Ramos (cell line): ENCODE data around the gene RAET1L.
"Not testable (repeated sequence)": the region's sequence is repeated elsewhere in the genome, so short reads cannot be mapped to it uniquely, and the experiment has no call there.

ENCODE experiments used
- in situ Hi-C: fragments of 300-500 bp; cut with MboI; formaldehyde crosslinking; loops from one replicate; pipeline ENCODE4 v1.14.3; 2022; ENCODE audit warnings: low sequenced_read_pairs; ENCODE audit not compliant: unreplicated experiment

Gene RAET1L

DNA sequence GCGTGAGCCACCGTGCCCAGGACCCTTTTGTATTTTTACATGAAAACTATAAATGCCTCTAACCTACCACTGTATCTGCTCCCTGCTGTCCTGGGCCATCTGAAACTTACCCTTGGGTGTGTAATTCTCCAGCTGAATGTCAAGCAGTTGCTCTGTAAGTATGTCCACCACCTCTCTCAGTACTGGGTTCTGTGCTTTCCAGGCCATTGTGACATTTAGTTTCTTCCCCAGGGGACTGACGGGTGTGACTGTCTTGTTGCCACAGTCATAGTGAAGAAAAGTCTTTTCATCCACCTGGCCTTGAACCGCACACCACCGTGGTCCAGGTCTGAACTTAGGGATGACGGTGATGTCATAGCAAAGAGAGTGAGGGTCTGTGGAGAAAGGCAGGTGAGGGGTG lies 3.5 kb downstream of the RAET1L start:
- in situ Hi-C loops: not testable (repeated sequence)

DNA sequence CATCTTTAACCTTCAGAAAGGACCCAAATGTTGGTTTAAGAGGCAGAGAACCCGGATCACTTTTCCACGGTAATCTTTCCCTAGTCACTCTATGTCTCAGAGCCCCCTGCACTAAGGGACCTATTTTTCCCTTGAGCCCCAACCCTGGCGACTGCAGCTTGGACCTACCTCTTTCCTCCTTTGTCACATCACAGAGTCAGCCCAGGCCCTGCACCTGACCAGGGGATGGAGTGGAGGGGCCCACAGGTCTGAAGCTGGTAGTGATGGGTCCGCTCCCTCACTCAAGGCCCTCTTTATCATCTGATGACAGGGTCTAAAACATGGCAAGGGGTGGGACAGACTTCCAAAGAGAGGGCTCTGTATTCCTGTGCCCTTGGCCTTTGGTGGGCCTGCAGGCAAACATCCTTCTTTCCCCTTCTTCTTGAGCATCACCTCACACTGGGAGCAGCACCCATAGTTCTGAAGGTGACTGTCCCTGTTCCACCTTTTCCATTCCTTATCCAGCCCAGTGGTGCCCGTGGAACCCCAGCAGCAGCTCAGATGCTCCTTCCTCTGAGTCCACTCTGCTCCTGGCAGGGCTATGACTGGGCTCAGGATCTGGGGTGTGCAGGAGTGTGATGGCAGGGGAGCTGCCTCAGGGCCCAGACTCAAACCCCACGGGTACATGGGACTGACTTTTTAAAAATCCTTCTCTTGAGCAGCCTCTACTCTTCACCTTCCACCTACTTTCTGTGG lies 6.3 kb downstream of the RAET1L start:
- in situ Hi-C loops: no loop called here

DNA sequence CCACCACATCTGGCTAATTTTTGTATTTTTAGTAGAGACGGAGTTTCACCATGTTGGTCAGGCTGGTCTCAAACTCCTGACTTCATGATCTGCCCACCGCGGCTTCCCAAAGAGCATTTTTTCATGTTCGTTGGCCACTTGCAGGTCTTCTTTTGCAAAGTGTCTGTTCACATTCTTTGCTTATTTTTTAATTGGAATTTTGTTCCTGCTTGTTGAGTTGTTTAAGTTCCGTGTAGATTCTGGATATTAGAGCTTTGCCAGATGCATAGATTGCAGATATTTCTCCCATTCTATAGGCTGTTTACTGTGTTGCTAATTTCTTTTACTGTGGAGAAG lies 8.2 kb downstream of the RAET1L start:
- in situ Hi-C loops: not testable (repeated sequence)

DNA sequence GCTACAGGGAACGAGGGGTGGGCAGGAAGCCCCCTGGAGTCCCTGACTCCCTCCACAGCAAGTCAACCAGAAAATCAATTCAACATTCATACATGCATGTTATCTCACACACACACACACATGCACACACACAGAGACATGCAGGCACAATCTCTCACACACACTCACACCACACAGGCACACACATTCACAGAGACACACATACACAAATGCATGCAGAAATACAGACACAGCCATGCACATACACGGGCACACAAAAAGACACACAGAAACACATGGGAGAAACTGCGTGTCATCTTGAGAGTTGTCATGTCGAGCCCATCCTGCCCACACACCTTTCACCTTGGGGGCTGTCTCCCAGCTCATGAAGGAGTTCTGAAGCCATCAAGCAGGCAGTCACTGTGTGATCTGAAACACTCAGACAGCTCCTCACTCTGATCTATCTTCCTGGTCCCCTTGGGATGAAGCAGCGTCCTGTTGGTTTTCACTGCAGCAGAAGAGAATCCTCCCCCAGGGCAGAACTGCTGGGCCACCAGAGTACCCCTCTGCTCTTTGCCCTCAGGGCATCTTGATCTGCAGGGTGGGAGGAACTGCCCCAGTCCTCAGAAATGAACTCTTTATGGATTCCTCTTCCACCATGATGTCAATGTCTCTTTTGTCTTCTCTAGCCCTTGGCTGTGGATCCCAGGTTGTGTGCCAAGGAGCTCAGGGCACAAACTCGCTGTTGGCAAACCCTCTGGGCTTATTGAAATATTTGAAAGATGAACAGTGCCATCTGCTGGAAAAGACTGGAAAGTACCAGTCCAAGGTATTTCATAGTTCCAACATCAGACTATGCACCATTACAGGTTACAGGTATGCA lies 8.8 kb downstream of the RAET1L start:
- in situ Hi-C loops: no loop called here

DNA sequence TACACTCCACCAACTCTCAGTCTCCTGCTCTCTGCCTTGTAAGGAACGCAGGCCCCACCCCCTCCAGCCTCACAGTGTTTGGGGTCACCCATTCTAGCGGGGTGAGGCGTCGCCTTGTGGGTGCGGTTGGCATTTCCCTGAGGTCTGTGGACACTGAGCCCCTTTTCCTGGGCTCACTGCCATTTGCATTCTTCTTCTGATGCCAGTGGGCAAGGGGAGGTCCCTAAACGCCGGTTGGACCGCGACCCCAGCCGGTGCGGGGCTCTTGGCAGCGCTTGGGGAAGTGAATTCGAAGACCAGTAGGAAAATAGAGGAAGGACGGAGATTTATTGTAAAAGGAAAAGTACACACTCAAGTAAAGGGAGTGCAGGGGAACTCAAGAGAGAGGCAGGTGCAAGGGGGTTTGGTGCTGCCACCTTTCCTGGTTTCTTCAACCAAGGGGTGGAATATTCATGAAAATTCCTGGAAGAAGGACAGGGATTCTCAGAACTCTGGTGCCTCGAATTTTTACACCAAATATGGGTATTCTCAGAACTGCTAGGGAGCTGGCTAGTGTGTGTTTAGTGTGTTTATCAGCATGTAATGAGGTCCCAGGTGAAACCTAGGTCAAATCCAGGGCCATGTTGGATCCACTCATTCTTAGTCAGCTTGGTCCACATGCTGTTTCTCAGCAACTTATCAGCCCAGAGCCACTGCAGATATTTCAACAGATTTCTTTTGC lies 9.9 kb downstream of the RAET1L start:
- in situ Hi-C loops: not testable (repeated sequence)

DNA sequence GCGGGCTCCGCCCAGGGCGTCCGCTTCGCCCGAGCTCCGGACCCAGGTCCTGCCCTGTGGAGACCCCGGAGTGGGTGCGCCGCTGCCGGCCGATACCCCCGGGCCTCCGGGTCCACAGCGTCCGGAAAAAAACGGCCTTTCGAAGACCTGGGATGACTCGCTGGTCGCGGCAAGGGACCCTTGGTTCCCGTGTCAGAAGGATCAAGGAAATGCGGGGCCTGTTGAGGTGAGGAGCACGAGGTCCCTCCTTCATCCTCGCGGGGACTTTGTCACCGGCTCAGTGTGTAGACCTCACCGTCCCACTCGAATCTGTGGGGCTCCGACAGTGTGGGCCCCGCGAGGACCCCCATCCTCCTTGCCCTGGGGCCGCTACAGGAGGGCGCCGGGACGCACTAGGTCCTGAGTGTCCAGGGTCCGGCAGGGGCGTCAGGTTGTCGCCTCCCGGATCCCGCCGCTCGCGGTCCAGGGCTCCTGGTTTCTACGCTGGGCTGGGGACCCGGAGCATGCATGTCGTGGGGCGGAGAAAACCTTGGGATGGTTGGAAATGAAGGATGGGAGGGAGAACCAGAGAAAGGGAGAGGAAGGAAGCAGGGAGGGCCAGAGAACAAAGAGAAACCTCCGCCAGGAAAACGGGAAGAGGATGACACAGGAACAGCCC lies 10.6 kb downstream of the RAET1L start:
- in situ Hi-C loops: not testable (repeated sequence)

DNA sequence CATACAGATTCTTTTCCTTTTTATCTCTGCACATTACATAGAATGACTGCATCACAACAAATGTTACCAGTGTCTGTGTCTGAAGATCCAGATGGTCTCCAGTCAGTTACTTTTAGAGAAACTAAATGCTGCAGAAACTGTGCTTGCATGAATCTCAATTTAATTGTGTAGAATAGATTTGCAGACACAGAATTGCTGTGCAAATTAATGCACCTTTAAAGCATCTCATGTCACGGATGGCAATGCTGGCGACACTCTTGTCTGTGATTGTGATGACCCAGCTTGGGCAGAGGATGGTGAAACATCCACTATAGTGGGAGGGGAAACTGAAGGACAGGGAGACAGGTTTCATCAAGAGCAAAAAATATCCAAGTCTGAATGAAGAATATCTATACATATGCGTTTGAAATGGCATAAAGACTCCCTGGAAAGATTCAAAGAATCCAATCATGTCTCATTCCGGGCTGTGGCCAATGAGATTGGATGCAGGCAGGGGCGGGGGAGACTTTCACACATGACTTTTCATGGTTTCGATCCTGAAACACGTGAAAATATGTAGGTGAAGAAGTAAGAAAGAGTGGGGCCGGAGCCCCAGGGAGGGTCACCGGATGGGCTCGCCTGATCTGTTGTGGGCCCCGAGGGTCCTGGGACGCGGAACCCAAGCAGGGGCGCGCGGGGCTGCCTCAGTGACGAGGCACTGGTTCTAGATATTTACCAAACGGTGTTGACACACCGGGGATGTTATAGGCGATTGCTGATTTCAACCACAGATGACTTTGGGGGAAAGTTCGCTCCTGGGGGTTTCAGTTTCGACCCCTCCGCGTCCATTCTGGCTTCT lies 11.3 kb downstream of the RAET1L start:
- in situ Hi-C loops: not testable (repeated sequence)

DNA sequence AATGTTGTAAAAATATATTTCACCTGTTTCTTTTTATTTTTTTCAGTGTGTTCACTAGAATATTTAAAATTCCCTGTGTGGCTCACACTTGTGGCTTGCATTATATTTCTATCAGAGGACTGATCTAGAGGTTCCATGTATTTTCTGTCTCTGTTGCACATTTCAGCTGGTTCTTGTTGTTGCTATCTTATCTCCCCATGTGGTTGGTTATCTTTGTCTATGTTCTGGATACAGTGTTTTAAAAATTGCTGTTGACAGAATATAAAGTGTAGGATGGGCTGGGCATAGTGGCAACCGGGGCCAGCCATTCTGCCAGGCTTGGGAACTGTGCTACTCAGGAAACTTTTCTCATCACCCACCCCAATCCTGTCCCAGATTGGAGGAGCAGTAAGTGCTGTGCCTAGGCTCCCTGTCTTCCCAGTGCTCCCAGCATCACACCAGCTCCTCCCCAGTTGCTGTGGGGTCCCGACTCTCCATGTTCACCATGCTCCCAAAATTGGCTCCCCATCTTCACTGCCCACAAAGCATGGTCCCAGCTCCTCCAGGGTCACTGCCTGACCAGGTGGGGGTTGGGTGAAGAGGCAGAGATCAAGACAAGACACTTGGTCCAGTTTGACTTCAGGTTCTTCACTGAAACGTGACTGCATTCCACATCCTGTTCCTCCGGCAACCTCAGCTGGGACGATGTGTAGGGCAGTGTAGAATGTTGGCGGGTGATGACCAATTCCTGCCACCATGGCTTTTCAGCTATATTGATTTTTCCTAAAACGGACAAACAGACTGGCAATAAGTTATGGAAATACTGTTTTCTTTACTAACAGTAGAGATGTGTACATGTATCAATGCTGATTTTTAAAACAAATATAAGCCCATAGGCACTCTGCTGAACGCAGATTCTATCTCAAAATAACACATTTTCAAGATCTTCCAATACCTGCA lies 12.2 kb downstream of the RAET1L start:
- in situ Hi-C loops: not testable (repeated sequence)

DNA sequence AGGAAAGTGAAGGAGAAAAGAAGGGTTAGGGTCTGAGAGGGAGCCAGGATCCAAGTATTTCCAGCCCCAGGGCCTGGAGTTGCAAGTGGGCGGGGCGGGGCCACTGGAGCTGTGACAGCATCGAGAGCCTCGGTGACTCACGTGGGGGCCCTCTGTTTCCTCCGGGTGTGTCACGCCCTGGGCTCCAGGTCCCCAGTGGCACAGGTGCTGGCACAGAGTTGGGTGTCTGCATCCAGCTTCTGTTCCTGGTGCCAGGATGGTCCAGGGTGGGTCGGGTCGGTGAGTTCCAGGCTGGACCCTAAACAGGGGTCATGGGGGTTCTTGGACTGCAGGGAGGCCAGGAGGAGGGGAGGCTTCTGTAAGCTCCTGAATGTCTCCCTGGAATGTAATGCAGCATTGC lies 16.7 kb downstream of the RAET1L start:
- in situ Hi-C loops: loop anchor here (5.0 to 10.0 kb wide), 2 partner anchors 66 to 164 kb away; partner anchors contain the start of gene ULBP2

DNA sequence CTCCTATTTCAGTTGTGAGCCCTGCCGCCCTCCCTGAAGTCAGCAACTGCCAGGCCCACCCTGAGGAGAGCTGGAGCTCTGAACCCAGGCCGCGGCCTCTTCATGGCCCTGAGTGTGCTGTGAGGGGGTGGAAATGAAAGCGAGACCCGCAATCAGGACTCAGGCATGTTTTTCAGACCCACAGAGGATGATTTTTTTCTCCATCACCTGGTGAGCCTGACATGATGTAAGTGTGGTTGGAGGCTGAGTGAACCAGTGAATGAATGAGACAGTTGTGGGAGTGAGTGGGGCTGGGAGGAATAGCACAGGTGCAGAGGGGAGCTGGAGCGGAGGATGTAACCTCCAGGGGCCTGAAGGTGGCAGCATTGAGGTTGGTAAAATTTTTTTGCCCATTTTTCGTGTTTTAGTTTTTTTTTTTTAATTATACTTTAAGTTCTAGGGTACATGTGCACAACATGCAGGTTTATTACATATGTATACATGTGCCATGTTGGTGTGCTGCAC lies 18.3 kb downstream of the RAET1L start:
- in situ Hi-C loops: loop anchor here (5.0 to 10.0 kb wide), 2 partner anchors 65 to 162 kb away; partner anchors contain the start of gene ULBP2

DNA sequence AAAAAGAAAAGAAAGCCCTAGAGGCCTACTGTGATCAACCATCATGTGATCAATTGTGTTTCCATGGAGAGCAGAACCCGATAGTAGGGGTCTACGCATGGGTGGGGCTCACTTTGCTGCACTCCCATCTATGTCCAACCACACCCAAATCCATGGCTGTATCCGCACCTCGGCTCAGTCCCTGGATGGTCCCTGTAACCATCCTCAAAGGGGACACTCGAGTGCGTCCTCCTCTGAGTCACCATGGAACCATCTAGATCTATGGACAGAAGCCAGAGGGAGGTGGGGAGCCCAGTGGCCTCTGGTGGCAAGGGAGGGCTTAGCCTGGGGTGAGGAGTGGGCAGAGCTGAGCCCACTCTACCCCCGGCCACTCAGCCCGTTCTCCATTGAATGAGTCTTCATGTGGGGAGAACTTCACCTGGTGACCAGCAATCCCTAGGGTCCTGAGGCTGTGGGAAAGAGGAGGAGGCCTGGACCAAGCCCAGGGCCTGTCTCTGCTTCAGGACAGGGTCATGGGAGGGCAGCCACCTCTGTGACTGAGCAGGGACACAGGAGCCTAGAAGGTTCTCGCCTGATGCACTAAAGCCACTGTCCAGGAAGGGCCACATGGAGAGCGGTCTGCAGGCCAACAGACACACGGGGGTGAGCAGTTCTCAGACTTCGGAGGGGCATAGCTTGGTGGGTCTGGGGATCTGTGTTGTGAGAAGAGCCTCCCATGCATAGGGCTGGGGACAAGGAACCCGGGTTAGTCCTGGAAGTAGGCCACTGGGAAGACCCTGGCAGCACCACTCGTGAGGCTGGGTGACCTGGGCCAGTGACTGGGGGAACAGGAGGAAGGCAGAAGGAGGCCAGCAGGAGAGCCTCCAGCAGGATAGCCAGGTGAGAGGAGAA lies 19.3 kb downstream of the RAET1L start:
- in situ Hi-C loops: loop anchor here (5.0 to 10.0 kb wide), 2 partner anchors 64 to 161 kb away; partner anchors contain the start of gene ULBP2

DNA sequence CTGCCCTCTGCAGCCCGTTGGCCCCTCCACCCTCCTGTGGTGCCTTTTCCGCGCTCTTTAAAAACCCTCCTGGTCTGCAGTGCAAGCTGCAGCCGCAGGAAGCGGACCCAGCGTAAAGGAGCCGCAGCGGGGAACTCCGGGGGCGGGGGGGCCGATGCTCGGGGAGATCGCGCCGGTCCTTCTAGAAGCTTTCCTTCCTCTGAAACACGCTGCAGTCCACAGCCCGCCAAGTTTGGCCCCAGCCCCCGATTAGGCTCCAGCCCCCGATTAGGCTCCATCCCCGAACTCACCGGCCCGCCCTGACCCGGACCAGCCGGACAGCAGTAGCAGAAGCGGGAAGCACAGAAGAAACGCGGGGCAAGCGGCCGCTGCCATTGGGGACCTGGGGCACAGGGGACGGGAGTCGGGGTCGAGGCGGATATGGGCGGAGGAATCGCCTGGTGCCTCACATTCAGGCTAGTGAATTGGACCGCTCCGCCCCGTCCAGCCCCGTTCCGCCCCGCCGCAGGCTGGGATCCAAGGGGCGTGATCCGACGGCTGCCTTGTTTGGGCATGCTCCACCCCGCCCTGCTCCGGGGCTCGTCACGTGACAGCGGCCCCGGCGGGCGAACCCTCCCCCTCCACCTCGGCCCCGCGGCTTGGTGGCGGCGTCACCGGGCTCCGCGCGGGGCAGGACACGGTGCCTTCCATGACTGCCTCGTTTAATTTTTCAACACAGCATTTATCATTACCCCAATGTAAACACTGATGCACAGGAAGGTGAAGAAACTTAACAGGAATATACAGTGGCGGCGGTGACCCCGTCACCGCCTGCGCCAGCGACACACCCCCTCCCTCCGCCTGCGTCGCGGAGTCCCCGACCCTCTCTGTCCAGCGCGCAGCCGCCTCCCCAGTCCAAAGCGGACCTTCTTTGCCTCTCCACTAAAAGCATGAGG lies 20.3 kb downstream of the RAET1L start:
- in situ Hi-C loops: loop anchor here (5.0 to 10.0 kb wide), 2 partner anchors 63 to 160 kb away; partner anchors contain the start of gene ULBP2

DNA sequence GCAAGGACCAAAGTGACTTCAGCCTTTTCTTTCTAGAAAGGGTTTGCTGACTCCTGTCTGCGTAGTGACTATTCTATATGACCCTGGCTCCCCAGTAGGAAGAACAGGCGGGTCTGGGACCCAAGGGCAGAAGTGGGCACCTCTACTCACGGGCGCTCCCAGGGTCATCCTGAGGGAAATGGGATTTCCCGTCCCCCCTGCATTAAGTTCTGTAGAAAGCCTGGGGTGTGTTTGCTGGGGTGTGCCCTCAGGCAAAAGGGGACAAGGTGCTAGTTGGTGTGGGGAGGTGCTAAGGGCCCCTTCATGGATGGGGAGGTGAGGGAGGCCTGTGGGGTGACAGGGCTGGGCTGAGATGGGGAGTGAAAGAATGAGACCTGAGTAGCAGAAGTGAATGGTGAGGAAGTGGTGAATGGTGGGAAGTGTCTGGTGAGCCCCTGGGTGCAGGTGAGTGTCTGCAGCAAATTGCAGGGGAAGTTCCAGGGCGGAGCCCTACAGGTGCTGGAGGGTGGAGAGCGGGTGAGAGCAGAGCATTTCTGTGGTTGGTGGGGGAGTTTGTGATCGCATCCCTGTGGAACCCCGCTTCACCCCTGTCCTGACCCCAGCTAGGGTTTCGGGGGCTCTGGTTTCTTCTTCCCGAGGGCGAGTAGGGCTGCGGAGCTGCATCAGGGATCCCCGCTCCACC lies 21.1 kb downstream of the RAET1L start:
- in situ Hi-C loops: loop anchor here (10.0 kb wide), 1 partner anchor 159 kb away; no protein-coding TSS in a partner anchor

DNA sequence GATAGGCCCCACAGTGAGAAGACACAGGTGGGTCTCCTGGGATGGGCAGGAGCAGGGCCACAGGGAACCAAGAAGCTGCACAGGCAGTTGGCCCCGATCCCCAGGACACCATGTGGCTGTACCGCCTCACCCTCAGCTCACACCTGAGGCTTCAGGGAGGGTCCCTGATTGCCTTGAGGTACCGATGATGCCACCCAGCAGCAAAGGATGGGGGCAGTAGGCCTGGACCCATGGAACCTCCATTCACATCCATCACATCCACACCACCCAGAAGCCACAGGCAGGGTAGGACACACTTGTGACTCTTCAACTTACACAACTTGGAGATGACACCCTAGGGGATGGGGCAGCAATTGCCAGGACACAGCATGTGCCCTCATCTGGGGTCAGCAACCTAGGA lies 21.7 kb downstream of the RAET1L start:
- in situ Hi-C loops: loop anchor here (10.0 kb wide), 1 partner anchor 159 kb away; no protein-coding TSS in a partner anchor

DNA sequence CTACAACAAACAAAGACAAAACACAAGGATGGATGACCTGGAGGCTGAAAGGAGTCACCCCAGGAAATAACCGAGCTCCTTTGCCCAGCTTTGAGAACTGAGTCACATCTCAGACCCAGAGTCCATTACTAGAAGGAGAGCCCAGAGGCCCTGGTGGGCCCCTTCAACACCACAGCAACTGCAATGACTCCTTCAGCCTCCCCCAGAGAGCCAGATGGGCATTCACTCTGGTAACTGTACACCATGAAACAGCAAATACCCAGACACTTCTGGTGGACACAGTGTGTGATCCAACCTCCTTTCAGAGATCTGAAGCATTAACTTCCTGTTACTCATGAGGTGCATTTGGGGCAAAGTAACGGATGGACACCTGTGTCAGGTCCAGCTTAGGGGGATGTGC lies 22.6 kb downstream of the RAET1L start:
- in situ Hi-C loops: loop anchor here (10.0 kb wide), 1 partner anchor 158 kb away; no protein-coding TSS in a partner anchor
